Glutamatergic neuron (in vitro differentiated cells): Measurements from ENCODE around the gene YIPF3. TPM values are rescaled to one million over a fixed set of nuclear protein-coding genes. Genes with fewer than 3 reads are reported as not detected.
A peak's percentile ranks its signal among the peaks of the same experiment; 100 is the strongest.

ENCODE experiments used
- DNase-seq: peaks from one replicate; pipeline ENCODE4 v3.0.0; 2022
- H3K27ac Mint-ChIP-seq: one replicate; pipeline ENCODE4 v1.8.0; 2020; ENCODE audit warnings: mild to moderate bottlenecking, mixed read lengths, inconsistent platforms; ENCODE audit not compliant: unreplicated experiment
- H3K27me3 Mint-ChIP-seq: one replicate; pipeline ENCODE4 v1.8.0; 2020; ENCODE audit warnings: mild to moderate bottlenecking, moderate library complexity, mixed read lengths, inconsistent platforms; ENCODE audit not compliant: unreplicated experiment
- H3K36me3 Mint-ChIP-seq: one replicate; pipeline ENCODE4 v1.8.0; 2020; ENCODE audit warnings: mild to moderate bottlenecking, mixed read lengths, inconsistent platforms; ENCODE audit not compliant: unreplicated experiment
- H3K4me1 Mint-ChIP-seq: one replicate; pipeline ENCODE4 v1.8.0; 2020; ENCODE audit warnings: mild to moderate bottlenecking, low read depth, mixed read lengths, inconsistent platforms; ENCODE audit not compliant: unreplicated experiment
- H3K4me3 Mint-ChIP-seq: one replicate; pipeline ENCODE4 v1.8.0; 2020; ENCODE audit warnings: mild to moderate bottlenecking, mixed read lengths, inconsistent platforms; ENCODE audit not compliant: unreplicated experiment
- H3K9me3 Mint-ChIP-seq: one replicate; pipeline ENCODE4 v1.8.0; 2020; ENCODE audit warnings: mild to moderate bottlenecking, moderate library complexity, mixed read lengths, inconsistent platforms; ENCODE audit not compliant: unreplicated experiment
- CTCF ChIP-seq: fragments of 200-600 bp; sonication (generic); IDR thresholded peaks from one replicate; pipeline ENCODE4 v1.5.0; 2021; ENCODE audit not compliant: partially characterized antibody, unreplicated experiment
- total RNA-seq: library from RNA; stranded (reverse); fragmentation: NEBNext Ultra II Directional; extraction: Animal tissue kit (Norgen Biotek cat#: 25700); gene quantifications from one replicate; pipeline ENCODE4 v1.2.1, GENCODE V29; 2021; ENCODE audit not compliant: unreplicated experiment

The YIPF3 gene
- total RNA-seq, 1 donor from 2014 or later = 198 TPM

- Mint-ChIP-seq H3K4me1 (peaks cover 29% of the 10 kb centered on the region), H3K36me3 (peaks cover 4% of the 10 kb centered on the region), H3K27me3 (peaks cover 7% of the 10 kb centered on the region), H3K27ac (peak overlapping the region; percentile 94), H3K9me3 (peaks cover 5% of the 10 kb centered on the region), H3K4me3 (peak overlapping the region; percentile 78)
- DNase-seq = peak; percentile 70
- TF ChIP-seq CTCF = no peak
These were observed 27.3 kb downstream of the YIPF3 start for GRCh38 chr6:43489277-43490072.

GRCh38 chr6:43488667-43489276, 28.0 kb downstream of the YIPF3 start:
- H3K9me3 Mint-ChIP-seq = peaks cover 5% of the 10 kb centered on the region
- H3K27ac Mint-ChIP-seq = peak overlapping the region; percentile 94
- no peak for TF ChIP-seq CTCF
- peaks cover 29% of the 10 kb centered on the region for H3K4me1 Mint-ChIP-seq
- peaks cover 7% of the 10 kb centered on the region for H3K27me3 Mint-ChIP-seq
- peaks cover 4% of the 10 kb centered on the region for H3K36me3 Mint-ChIP-seq
- peak overlapping the region; percentile 78 for H3K4me3 Mint-ChIP-seq
- DNase-seq = no peak

GRCh38 chr6:43481591-43482236, 35.0 kb downstream of the YIPF3 start:
- Mint-ChIP-seq H3K27me3 (no peaks in the 10 kb centered on the region), H3K4me1 (peaks cover 22% of the 10 kb centered on the region), H3K36me3 (no peaks in the 10 kb centered on the region), H3K4me3 (no peak overlapping the region), H3K27ac (no peak overlapping the region), H3K9me3 (no peaks in the 10 kb centered on the region)
- no peak for DNase-seq
- no peak for TF ChIP-seq CTCF

GRCh38 chr6:43481075-43481474, 35.7 kb downstream of the YIPF3 start:
- Mint-ChIP-seq H3K4me3 (no peak overlapping the region), H3K9me3 (no peaks in the 10 kb centered on the region), H3K36me3 (no peaks in the 10 kb centered on the region), H3K4me1 (peaks cover 26% of the 10 kb centered on the region), H3K27me3 (no peaks in the 10 kb centered on the region), H3K27ac (no peak overlapping the region)
- no peak for DNase-seq
- TF ChIP-seq CTCF = no peak
